ENCODE measurements around the gene LRRC47.

The LRRC47 gene

DNA sequence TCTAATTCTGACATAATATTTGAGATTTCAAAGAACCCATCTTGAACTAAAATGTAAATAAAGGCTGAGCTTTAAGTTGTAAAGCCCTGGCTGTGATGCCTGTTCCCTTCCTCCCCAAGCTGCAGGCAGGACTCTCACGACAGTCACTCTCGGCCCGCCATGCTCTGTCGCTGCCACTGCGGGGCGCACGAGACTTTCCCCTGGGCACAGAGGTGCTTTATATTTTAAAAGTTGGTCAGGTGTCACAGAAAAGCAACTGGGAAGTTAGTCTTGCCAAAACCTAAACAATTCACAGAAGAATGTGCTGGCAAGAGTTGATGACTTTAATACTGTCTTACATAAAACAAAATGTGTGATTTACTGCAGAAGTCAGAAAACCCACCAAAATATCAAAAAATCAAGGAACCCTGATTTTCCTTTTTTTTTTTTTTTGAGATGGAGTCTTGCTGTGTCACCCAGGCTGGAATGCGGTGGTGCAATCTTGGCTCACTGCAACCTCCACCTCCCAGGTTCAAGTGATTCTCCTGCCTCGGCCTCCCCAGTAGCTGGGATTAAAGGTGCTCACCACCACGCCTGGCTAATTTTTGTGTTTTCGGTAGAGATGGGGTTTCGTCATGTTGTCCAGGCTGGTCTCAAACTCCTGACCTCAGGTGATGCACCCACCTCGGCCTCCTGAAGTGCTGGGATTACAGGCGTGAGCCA is 10.7 kb downstream of the LRRC47 start:
- DNase-seq, result no peak

DNA sequence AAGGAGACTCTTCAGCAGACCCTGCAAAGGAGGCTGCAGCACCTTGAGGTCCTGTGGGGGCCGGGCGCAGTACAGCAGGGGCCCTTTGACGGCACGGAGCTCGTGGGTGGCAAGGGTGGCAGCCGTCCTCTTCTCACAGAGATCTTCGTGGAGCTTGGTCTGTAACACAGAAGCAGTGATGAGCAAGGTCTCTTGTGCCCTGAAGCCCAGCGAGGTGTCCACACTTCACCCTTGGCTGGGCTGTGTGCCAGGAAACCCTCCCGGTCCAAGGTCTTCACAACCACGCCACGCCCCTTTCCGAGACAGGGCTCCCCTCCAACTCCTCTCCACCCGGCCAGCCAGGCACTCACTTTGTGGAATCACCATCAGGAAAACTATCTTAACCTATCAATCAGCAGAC is 11.3 kb downstream of the LRRC47 start:
- DNase-seq, result no peak

DNA sequence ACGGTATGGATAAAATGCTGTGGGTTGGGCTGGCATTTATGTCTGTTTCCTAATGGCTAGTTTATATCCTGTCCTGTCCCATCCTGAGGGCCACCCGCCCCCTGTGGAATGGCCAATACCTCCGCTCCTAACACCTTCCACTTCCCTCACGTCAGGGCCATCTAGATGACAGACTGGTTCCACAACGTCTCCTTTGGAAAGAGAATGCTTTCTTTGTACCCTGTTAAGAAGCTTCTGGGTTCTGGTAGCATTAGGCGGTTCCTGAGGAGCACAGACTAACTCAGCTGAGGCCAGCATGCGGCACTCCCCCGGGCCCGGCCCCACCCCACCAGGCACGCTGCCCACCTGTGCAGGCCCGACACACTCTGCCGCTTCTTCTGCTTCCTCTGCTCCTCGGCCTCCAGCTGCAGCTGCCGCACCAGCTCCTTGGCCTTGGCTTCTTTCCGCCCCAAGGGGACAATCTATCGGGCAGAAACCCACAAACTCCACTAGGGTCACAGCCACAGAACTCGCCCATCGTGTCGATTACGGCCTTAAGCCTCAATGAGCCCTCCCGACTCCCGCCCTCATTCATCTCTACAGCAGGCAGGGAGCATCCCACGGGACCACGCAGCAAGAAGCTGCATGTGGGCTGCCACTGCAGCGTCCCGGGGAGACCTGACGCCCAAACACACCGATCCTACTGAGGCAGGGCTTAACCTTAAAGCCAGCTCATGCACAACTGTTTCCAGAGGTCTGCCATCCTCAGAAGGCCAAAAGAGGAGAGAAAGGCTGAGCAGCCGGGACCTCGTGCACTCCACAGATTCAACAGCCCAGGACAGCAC is 12.4 kb downstream of the LRRC47 start:
- no peak for DNase-seq

DNA sequence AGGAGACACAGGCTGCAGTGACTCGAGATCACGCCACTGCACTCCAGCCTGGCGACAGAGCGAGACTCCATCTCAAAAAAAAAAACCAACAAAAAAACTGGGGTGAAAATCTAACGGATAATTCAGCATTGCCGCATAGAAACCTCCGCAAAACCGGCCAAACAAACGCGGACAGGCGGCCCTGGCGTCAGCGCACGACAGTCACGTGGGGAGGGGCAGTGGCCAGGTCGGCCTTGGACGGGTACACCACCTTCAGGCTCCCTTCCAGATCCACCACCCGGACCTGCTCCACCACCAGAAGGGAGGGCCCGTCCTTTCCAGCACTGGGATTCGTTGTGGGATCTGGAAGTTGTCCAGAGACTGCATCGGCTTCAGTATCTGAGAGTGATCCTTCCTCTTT is 15.4 kb downstream of the LRRC47 start:
- no peak for DNase-seq

DNA sequence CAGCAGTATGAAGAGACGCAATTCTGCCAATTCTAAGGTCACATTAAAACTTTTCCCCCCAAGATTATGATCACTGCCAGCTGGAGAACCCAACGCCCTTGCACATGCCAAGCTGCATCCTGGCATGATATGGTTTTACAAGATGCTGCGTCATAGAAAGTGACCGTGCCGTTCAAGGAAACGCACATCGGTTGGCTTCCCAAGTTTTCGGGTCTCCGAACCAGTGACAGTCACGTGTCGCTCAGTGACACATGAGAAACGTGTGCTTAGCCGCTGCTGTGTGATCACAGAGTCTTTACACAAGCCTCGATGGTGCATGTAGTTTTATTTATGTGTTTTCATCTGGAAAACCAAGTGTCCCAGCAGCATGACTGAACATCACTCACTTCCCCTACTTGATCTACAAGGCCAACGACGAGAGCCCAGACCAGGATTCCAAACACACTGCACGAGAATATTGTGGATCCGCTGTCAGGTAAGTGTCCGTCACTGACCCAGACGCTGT is 16.3 kb downstream of the LRRC47 start:
- no peak for DNase-seq

DNA sequence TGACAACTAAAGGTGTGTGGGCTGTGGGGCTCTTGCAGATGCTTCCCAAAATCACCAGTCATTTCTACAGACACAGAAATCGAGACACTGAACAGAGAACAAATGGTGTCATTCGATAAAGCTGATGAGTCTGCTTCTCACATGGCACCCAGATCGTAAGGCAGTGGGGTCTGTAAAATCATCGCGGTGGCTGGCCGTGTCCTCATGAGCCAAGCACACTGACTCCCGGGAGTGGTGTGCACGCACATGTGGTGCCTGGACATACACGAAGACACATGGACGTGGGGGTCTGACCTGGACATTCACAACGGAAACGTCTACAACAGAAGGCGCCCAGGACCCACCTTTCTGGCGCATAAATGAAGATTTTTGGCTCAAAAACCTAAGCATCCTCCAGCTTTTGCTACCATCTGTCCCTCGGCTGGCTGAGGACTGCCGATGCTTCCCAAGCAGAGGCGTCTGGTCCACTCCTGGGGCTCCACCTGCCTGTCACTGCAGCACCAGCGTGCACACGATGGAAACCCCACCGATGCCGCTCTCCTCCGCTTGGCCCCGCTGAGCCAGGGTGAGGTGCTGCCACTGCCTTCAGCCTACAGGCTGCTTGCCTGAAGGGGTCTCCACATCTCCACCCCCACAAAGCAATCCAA is 16.9 kb downstream of the LRRC47 start:
- no peak for DNase-seq

DNA sequence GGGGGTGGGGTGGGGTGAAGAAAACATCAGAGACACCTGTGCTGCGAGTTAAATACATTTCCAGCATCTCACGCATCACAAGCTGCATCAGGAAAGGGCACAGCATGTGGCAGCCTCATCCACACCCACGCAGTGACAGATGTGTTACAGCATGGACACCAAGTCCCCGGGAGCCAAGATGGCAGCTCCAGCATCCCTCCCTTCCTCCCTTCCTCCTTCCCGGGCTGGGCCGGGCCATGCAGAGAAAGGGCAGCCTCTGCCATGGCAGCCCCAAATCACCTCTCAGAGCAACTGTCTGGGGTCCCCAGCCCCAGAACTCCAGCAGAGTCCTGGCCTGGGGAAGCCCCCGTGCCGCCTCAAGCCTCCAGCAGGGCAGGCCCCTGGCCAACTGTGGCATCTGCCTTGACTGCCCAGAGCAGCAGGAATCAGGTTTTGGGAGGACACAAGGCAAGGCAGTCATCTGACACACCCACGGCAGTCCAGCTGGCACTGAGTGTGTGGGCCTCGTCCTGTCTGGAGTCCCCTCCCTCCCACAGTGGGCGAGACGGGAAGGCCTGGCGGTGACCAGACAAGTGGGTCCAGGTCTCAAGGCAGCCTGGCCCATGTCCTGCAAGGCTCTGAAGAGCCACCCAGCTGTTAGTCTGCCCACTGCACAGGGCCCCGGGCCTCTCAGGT is 17.6 kb downstream of the LRRC47 start:
- no peak for DNase-seq

DNA sequence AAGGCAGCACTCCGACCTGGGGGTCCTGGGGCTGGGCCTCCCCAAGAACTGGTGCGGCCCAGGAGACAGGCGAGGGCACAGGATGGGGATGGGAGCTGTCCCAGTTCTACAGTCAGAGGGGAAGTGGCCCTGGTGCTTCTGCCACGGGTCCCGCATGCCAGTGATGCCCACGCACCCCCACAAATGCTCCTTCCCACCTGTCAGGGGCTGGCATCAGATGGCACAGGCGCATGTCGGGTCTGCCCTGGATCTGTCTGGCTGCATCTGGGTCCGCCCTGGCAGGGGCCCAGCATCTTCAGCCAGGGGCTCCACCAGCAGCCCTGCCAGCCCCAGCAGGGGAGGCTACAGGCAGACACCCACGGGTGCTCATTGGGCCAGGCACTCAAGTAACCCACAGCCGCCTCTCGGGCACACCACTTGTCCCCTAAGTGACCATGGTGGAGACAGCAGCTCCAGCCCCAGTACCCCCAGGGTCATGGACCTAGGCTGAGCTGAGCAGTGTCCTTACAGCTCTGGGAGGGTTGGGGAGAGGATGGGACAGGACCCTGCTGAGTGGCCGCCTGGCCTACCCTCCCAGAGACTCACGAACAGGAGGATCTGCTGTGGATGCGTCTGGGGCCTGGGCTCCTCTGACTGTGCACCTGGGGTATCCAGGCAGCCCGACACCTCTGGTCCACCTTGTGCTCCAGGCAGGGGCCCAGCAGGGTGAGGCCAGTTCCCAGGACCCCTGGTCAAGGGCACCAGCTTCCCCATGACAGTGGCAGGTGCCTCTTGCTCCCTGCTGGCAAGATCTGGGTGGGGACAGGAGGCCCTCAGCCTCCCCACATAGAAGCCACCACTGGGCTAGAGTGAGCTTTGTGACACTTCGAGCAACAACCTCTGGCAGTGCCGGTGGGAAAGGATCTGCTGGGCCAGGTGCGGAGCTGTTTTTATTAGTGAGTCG is 18.4 kb downstream of the LRRC47 start:
- no peak for DNase-seq

DNA sequence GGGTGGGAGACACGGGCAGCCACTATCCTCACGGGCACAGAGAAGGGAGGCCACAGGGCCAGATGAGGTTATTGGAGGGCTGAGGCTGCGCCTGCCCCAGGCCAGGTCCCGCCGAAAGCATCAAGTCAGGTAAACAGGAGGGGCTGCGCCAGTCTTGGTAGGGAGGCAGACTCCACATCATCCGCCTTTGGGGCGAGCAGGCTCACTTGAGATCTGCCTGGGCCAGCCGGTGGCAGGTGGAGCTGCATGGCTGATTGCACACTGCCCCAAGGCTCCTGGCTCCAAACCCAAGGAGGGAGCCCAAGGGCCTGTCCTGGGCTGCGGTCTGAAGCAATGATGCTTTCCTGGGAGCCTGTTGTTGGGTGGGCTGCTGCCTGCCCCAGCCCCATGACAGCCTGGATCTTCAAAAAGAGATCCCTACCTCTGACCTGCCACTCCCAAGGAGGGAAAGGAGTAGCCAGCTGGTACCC is 19.2 kb downstream of the LRRC47 start:
- no peak for DNase-seq

DNA sequence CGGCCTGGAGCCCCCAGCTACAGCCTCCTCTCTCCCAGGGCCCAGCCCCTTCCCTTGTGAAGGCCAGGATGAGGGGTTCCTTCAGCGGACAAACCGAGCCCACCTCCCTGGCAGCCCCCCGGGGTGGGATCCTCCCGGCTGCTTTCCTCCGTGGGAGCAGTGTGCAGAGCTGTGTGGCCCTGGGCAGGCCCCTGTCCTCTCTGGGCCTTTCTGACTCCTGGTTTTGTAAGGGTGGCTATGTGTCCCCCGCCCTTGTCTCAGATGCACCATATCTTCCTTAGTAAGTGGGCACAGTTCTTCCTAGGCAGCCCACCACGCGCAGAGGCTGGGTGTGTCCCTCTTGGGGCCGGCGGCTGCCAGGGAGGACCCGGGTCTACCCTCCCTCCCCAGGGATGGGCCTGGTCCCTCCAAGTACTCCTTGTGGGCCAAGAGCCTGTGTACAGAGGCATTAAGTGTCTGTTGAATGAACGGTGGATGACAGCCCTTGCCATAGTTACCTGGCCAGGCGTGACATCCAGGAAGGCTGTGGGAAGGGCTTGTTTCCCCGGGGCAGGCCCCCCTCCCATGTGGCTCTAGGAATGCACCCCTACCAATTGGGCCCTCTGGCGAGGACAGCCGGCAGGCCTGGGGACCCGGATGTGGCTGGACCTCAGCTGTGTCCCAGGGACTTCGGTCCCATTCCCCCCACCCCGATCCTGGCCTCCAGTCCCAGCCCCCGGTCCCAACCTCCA is 19.9 kb downstream of the LRRC47 start:
- peak; percentile 33 for DNase-seq

DNA sequence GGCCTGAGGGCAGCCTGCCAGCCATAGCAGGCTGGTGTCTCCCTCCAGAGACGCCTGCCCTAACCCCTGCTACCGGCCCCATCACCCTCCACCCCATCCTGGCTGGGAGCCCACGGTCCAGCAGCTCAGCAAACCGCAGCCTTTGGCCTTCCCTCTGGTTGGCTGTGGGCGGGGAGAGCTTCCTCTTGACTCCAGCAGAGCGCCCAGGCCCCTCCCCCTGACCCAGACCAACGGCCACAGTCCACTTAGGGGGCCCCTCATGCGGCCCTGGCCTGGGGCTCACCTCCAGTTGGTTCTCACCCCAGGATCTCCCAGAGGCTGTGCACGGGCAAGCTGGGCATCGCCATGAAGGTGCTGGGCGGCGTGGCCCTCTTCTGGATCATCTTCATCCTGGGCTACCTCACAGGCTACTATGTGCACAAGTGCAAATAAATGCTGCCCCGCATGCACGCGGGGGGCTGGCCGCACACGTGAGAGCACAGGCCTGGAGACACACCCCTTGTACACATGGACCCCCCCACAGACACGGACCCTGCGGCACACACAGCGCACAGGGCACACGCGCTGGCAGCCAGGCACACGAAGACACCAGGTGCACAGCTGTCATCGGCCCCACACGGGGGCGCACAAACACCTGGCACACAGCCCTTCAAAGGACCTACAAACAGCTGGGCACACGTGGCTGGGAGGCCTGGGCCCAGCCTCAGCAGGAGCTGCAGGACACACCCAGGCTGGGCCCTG is 20.6 kb downstream of the LRRC47 start:
- peak; percentile 68 for DNase-seq

DNA sequence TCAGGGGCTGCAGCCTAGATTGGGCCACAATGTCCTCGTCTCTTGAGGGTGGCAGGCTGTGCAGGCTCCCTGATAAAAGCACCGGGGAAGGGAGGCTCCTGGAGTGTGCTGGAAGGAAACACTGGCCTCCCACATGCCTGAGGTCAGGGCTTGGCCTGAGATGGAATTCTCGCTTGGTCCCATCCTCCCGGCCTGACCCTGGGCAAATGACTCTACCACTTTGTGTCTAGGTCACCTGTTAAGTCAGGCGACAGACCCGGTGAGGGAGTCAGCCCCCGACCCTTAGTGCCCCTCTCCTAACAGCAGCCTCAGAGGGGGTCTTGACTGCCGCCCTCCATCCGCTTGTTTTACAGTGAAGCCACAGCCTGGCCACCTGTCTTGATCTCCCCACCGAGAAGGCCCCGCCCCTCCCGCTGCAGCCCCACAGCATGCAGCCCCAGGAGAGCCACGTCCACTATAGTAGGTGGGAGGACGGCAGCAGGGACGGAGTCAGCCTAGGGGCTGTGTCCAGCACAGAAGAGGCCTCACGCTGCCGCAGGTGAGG is 21.3 kb downstream of the LRRC47 start:
- no peak for DNase-seq

DNA sequence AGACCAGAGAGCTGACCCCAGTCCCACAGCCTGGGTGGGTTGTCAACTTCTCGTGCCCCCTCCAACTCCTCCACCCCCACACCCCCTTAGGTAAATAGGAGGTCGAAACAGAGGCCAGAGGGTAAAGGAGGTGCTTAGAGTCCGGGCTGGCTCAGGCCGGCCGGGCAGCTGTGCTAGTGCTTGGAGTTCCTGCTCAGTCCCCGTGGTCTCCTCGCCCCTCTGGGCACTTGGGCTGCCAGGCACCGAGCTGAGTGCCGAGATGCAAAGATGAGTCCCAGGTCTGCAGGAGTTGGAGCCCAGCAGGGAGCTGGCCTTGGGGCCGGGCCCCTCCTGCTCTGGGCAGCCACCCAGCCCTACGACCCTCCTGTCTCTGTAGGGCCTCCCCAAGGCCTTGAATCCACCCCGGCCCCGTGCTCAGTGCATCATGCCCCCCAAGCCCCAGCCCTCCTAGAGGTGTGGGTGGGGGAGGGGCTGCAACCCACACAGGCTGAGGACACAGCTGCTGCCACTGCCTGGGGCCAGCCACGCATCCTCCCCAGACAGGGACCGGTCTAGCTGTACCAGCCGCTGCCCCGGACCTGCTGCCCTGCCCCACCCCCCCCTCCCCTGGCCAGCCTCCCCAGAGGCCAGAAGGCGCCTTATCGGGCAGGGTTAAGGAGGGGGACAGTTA is 21.9 kb downstream of the LRRC47 start:
- no peak for DNase-seq

DNA sequence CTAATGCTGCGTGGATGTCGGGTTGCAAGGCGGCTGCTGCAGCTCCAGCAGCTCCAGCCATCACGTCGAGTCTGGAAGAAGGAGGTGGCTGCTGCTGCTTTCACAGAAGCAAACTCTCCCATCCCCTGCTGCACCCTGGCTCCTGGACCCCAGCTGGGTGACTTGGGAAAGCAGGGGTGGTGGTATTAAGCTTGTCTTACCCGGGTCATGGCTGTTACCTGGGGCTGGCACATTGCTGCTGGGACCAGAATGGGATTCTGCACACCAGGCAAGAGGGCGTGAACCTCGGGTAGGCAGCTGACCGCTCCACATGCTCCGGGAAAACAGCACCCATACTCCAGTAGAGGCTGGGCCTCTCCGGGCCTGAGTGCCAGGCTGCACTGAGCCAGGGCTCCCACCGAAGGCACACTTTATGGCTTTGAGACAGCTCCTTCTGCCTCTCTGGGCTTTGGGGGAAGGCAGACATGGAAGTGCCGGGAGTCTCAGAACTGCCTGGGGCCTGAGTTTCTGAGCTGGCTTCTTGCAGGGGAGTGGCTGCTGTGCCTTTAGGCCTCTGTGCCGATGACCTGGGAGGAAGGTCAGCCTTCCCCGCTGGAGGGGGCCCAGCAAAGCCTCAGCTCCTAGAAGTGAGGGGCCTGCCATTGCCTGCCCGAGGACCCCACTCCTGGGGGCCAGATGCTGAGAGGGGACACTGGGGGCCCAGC is 22.6 kb downstream of the LRRC47 start:
- DNase-seq, result no peak

DNA sequence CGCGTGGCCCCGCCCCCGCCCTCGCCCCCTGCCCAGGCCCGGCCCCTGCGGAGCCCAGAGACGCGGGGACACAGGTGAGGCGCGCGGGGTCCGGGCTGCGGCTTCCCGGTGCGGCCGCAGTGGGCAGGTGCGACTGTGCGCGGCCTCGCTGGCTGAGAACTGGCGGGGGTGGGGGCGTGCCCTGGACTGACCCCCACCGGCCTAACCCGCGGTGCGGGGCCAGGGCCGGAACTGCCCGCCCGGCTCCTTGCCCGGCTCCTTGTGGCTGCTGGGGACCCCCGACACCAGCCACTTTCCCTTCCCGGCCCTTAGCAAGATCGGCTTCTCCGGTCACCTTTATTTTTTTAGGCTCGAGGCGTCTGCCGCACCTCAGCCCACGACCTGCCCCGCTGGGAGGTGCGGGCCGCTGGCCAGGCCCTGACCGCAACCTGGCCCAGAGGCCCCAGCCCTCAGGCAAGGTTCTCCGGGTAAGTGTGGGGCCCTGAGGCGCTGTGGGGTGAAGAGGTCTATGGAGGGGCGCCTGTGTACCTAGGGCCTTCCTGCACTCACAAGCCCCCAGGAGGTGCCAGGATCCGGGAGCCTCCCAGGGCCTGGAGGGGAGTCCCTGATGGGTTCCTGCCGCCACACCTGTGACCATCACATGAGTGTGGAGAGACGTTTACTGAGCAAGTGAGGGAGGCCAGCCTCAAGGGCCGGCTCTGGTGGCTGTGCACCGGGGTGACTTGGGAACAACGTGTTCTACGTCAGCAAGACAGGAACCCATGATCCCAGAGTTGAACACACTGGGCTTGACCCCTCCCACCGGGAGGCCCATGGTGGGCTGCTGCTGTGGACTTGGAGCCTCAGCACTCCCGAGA is 23.4 kb downstream of the LRRC47 start, which contains the start of gene SMIM1:
SMIM1 (plus strand) TSS at position 35 of the 857 bp plus-strand sequence. CDS start 2,625 bp downstream, outside the sequence.
- no peak for DNase-seq

DNA sequence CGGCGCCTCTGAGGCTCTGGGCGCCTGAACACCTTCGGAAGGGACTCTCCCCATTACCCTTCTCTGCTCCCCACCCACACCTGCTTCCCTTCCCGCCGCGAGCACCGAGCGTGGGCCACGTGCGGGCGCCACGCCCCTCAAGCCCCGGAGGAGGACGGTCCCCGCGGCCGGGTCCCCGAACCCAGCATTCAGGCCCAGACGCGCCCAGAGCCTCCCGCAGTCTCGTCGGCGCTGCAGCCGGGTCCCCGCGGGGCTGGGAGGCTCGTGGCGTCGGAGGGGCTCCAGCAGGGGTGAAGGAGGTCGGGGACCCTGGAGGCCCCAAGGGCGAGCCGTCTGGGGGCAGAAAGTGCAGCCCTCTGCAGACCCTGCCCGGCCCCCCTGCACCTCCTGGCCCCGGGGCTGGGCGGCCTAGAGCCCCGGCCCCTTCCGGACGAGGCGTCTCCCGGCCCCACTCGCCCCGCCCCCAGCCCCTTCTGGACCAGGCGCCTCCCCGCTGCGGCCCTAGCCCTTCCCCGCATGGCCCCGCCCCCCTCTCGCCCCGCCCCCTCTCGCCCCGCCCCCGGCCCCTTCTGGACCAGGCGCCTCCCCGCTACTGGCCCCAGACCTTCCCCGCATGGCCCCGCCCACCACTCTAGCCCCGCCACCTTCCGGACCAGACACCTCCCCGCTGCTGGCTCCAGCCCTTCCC is 24.1 kb downstream of the LRRC47 start:
- DNase-seq, result peak; percentile 59
